Esophagus muscularis mucosa (tissue), 3 donors: ENCODE measurements around the gene CDK5R2.

Experiments used
- CTCF ChIP-seq, 3 experiments: fragments of 200-600 bp in 2 of 3; fragments of 450-650 bp in 1 of 3; sonication (generic) in 2 of 3; IDR thresholded peaks; one replicate each; pipeline ENCODE4 v1.5.1; 2017 to 2019; ENCODE audit warnings: antibody characterized with exemption in 3 of 3, mild to moderate bottlenecking in 2 of 3, moderate library complexity in 1 of 3
- EP300 ChIP-seq: sonication (generic); formaldehyde crosslinking; IDR thresholded peaks from one replicate; pipeline ENCODE4 v1.6.1; 2017; ENCODE audit warnings: antibody characterized with exemption

DNA sequence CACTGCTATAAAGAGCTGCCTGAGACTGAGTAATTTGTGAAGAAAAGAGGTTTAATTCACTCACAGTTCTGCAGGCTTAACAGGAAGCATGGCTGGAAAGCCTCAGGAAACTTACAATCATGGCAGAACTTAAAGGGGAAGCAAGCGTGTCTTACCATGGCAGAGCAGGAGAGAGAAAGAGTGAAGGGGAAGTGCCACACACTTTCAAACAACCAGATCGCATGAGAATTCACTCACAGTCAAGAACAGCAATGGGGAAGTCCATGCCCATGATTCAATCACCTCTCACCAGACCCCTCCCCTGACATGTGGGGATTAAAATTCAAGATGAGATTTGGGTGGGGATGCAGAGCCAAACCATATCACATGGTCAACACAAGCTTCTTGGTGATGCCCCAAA, 34.7 kb upstream of the CDK5R2 start:
- TF ChIP-seq CTCF (IDR thresholded peaks at IDR 0.05) (no peak), EP300 (no peak)
